Astrocyte of the spinal cord (primary cell): Measurements from ENCODE around the gene MCM8.

Experiments
- DNase-seq: peaks from one replicate; pipeline ENCODE4 v3.0.0; 2011; ENCODE audit warnings: low read depth, low spot score
- H3K4me3 ChIP-seq: 2 replicates; pipeline ENCODE4 v1.5.1; 2011; ENCODE audit warnings: low read depth, mild to moderate bottlenecking, low read length, moderate library complexity
- CTCF ChIP-seq: IDR thresholded peaks from 2 replicates; pipeline ENCODE4 v1.5.1; 2012; ENCODE audit warnings: low read depth, mild to moderate bottlenecking, low read length, inconsistent platforms
- in situ Hi-C: cut with HindIII; loops from 2 replicates; pipeline ENCODE4 v1.10.0; 2017; ENCODE audit warnings: low sequenced_read_pairs

Gene MCM8

GRCh38 chr20:6034134-6034969, 83.9 kb downstream of the MCM8 start:
- in situ Hi-C loops = no loop called here
- no peak for TF ChIP-seq CTCF
- H3K4me3 ChIP-seq = no peak overlapping the region
- no peak for DNase-seq

GRCh38 chr20:6036213-6036612, 85.8 kb downstream of the MCM8 start:
- in situ Hi-C loops = no loop called here
- no peak overlapping the region for H3K4me3 ChIP-seq

GRCh38 chr20:6037082-6037481, 86.6 kb downstream of the MCM8 start:
- in situ Hi-C loops = no loop called here
- DNase-seq = no peak
- no peak overlapping the region for H3K4me3 ChIP-seq
- TF ChIP-seq CTCF = no peak

More at GRCh38 chr20:6036213-6036612, 85.8 kb downstream of the MCM8 start:
- DNase-seq = no peak
- TF ChIP-seq CTCF = no peak

DNA sequence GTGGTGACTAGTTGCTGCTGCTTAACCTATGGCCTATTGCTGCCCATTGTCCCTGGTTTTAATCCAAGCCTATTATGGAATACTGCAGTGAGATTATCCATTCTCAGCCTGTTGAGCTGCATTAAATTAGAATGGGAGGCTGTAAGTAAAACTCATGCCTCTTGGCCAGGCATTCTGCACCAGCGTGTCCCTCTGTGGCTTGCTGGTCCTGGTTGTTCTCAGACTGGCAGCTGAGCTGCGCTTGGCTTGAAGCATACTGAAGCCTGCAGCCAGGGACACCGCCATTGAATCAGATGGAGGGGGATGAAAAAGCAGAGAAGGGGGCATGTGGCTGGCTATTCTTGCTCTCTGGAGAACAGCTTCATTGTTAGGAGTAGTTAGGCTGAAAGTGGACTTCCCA, 87.8 kb downstream of the MCM8 start:
- in situ Hi-C loops = no loop called here
- no peak for TF ChIP-seq CTCF

DNA sequence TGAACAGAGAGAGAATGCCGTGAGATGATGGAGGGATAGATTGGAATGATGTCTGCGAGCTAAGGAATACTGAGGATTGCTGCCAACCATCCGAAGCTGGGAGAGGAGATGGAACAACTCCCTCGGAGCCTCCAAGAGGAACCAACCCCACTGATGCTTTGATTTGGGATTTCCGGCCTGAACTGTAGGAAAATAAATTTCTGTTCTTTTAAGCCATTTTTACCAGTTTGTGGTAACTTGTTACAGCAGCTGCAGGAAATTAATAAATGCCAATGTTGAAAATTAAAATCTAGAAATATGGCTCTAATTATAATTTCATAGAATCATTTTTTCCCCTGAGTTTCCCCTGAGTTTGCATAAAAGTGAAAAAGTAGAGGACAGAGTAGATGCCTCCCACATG, 89.3 kb downstream of the MCM8 start:
- no peak for TF ChIP-seq CTCF
- no peak overlapping the region for H3K4me3 ChIP-seq
- in situ Hi-C loops = no loop called here
- DNase-seq = no peak

More for the DNA sequence above, 87.8 kb downstream of the MCM8 start:
- DNase-seq = no peak
- H3K4me3 ChIP-seq = no peak overlapping the region

DNA sequence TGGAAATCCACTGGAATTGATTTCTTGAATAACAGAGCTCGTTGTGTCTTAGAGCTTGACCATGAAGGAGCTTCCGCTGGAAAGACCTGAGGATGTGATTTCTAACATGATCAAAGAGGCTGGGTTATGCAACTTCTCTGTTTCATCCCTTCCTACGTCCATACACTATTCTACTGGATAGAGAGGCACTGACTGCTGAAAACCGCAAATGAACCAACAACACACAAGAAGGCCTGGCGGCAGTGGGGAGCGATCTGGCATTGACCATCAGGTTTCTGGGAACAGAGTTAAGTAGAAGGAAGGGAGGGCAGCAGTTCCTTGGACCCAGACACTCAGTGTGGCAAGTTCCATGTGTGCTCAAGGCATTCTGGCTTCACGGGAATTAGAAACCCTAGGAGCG, 90.1 kb downstream of the MCM8 start:
- in situ Hi-C loops = no loop called here
- TF ChIP-seq CTCF = no peak
- no peak overlapping the region for H3K4me3 ChIP-seq
- no peak for DNase-seq
